Peyer's patch (tissue), 4 donors: Measurements from ENCODE around the gene VAV2.

ENCODE experiments used
- POLR2A ChIP-seq, 2 donors: fragments of 450-650 bp; IDR thresholded peaks; one replicate each; pipeline ENCODE4 v1.5.1; 2017; ENCODE audit warnings: antibody characterized with exemption in 2 of 2, mild to moderate bottlenecking in 2 of 2, moderate library complexity in 2 of 2
- TF ChIP-seq, protein P1 (sequence below), 6 experiments: fragments of 450-650 bp in 4 of 6; fragments of 200-600 bp in 2 of 6; sonication (generic) in 1 of 6; IDR thresholded peaks; one replicate each; pipeline ENCODE4 v1.5.1; 2017 to 2019; ENCODE audit warnings: antibody characterized with exemption in 6 of 6, mild to moderate bottlenecking in 3 of 6, moderate library complexity in 1 of 6

DNA sequence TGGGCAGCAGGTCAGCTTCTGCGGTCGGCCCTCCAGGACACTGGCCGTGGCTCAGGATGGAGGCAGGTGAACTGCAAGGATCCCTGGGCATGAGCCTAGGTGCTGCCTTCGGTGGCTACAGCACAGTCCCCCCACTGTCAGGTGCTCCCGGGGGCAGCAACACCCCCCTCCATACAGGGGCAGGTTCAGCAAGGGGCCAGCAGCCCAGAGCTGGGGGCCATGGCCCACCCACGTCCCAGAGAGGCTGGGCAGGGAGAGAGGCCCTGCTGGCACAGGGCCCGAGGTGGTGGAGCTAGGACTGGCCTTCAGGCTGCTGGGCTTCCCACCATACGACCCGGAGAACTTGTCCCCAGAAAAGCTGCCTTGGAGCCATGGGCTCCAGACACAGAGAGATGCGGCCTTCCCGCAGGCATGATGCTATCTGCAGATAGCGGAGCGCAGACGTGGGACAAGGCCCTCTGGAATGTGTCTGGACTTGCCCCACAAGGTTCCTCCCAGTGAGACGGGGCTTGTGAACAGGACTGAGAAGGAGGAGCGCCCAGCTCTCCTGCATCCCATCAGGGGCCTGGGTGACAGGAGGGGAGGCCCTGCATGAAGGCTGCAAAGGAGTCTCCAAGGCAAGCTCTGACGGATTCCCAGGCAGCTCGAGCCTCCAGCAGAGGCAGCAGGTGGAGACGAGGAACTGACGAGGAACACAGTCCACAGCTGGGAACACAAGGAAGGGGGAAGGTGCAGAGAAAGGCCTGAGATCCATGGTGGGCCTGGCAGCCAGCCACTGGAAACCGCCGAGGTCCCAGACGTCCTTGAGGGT, 111.1 kb downstream of the VAV2 start:
- TF ChIP-seq POLR2A (IDR thresholded peaks at IDR 0.05): no peak
- TF ChIP-seq, protein P1, sequence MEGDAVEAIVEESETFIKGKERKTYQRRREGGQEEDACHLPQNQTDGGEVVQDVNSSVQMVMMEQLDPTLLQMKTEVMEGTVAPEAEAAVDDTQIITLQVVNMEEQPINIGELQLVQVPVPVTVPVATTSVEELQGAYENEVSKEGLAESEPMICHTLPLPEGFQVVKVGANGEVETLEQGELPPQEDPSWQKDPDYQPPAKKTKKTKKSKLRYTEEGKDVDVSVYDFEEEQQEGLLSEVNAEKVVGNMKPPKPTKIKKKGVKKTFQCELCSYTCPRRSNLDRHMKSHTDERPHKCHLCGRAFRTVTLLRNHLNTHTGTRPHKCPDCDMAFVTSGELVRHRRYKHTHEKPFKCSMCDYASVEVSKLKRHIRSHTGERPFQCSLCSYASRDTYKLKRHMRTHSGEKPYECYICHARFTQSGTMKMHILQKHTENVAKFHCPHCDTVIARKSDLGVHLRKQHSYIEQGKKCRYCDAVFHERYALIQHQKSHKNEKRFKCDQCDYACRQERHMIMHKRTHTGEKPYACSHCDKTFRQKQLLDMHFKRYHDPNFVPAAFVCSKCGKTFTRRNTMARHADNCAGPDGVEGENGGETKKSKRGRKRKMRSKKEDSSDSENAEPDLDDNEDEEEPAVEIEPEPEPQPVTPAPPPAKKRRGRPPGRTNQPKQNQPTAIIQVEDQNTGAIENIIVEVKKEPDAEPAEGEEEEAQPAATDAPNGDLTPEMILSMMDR (IDR thresholded peaks at IDR 0.05): no peak
